Fibroblast of mammary gland (primary cell): ENCODE data around the gene SERTAD1.
"Not testable (repeated sequence)": the region's sequence is repeated elsewhere in the genome, so short reads cannot be mapped to it uniquely, and the experiment has no call there.

Source experiments
- DNase-seq: peaks from one replicate; pipeline ENCODE4 v3.0.0-alpha.2; 2010; ENCODE audit warnings: low read depth
- H3K4me3 ChIP-seq: 2 replicates; pipeline ENCODE4 v1.5.1; 2011; ENCODE audit warnings: low read depth, mild to moderate bottlenecking, low read length, moderate library complexity; ENCODE audit not compliant: control insufficient read depth
- CTCF ChIP-seq: conservative IDR thresholded peaks from 2 replicates; pipeline ENCODE4 v1.5.1; 2011; ENCODE audit warnings: low read depth, low read length, inconsistent platforms; ENCODE audit not compliant: control insufficient read depth, insufficient read depth

SERTAD1 gene

GRCh38 chr19:40443131-40443999, 17.6 kb upstream of the SERTAD1 start:
- peak overlapping the region; percentile 100 for H3K4me3 ChIP-seq
- peak; percentile 99 for DNase-seq
- TF ChIP-seq CTCF = no peak

- H3K4me3 ChIP-seq = peak overlapping the region; percentile 62
- no peak for TF ChIP-seq CTCF
- DNase-seq = no peak
Measured at GRCh38 chr19:40442328-40443130, 16.7 kb upstream of the SERTAD1 start.

GRCh38 chr19:40441719-40442253, 16.0 kb upstream of the SERTAD1 start:
- H3K4me3 ChIP-seq = peak overlapping the region; percentile 62
- DNase-seq = no peak
- no peak for TF ChIP-seq CTCF

- no peak overlapping the region for H3K4me3 ChIP-seq
- no peak for DNase-seq
- no peak for TF ChIP-seq CTCF
Measured at GRCh38 chr19:40438284-40438683, 12.5 kb upstream of the SERTAD1 start.

- no peak for TF ChIP-seq CTCF
- DNase-seq = peak; percentile 85
Measured at GRCh38 chr19:40433391-40434216, 7.8 kb upstream of the SERTAD1 start.

GRCh38 chr19:40432760-40433159, 7.0 kb upstream of the SERTAD1 start:
- DNase-seq = not testable (repeated sequence)
- H3K4me3 ChIP-seq = peak overlapping the region; percentile 41

More at GRCh38 chr19:40433391-40434216, 7.8 kb upstream of the SERTAD1 start:
- H3K4me3 ChIP-seq = peak overlapping the region; percentile 41

GRCh38 chr19:40431698-40432097, 5.9 kb upstream of the SERTAD1 start:
- H3K4me3 ChIP-seq = no peak overlapping the region
- TF ChIP-seq CTCF = no peak
- DNase-seq = no peak

GRCh38 chr19:40430242-40430641, 4.5 kb upstream of the SERTAD1 start:
- DNase-seq, H3K4me3 ChIP-seq: not testable (repeated sequence)

GRCh38 chr19:40428197-40428596, 2.4 kb upstream of the SERTAD1 start:
- not testable (repeated sequence) for H3K4me3 ChIP-seq, DNase-seq
